Hematopoietic multipotent progenitor cell (in vitro differentiated cells): ENCODE data around the gene MRGPRE. TPM values are rescaled to one million over a fixed set of nuclear protein-coding genes. Genes with fewer than 3 reads are reported as not detected.

ENCODE experiments used
- DNase-seq, 3 donors: peaks; one replicate each; pipeline ENCODE4 v3.0.0-alpha.2; 2011 to 2015; ENCODE audit warnings: low read depth in 2 of 3, low spot score in 2 of 3
- total RNA-seq: library from RNA; depleted of rRNA; stranded (reverse); fragments of >200 nt; gene quantifications from one replicate; pipeline ENCODE4 v1.2.3, GENCODE V29; 2012

The MRGPRE gene
- total RNA-seq, 1 donor: not detected

GRCh38 chr11:3216027-3216525, 16.1 kb downstream of the MRGPRE start:
- DNase-seq: no peak

GRCh38 chr11:3215346-3216026, 16.7 kb downstream of the MRGPRE start:
- no peak for DNase-seq

GRCh38 chr11:3214420-3214699, 17.9 kb downstream of the MRGPRE start:
- no peak for DNase-seq

GRCh38 chr11:3213659-3214419, 18.4 kb downstream of the MRGPRE start:
- DNase-seq: no peak

DNA sequence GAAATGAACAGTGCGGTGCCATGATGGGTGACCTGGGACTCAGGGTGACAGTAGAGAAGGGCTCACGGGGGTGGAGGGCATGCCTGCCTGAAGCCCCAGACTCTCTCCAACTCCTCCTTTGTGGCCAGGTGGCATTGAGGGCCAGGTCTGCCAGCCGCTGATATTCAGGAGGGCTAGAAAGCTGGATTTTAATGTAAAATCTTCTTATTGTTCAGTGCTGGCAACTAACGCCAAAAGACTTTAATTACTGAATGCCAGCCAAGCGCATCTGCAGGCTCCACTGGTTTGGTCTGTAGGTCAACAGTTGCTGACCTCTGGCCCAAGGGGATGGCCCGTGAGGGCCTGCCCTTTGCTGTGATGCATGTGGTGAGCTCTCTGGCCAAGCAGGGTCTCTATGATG, 23.9 kb downstream of the MRGPRE start:
- no peak for DNase-seq

DNA sequence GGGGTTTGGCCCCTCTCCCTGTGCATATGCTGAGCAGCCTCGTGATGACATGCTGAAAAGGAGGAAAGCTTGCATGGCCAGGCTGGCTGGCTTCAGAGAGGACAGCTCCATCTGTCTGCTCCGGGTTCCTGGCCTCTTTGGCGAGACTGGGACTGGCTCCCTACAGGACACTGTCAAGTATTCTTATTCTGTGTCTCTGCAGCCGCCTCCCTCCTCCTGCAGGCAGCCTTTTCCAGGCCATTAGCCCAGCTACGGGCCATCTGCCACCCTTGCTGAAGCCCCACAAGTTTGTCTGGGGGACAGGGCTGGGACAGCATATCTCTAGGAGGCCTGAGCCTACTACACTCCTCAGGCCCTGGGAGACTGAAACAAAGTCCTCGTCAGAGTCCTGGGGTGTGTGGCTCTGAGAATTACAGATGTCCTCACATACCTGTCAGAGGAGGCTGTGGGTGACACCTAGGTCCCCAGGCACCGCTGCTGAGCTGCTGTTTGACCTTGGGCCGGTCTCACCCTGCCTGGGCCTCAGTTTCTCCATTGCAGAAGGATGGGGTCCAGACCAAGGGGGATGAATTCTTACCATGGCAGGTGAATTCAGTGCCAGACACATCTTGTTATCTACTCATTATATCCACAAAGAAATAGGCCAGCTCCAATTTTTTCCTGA, 24.6 kb downstream of the MRGPRE start:
- no peak for DNase-seq

GRCh38 chr11:3206922-3207204, 25.4 kb downstream of the MRGPRE start:
- DNase-seq: no peak

DNA sequence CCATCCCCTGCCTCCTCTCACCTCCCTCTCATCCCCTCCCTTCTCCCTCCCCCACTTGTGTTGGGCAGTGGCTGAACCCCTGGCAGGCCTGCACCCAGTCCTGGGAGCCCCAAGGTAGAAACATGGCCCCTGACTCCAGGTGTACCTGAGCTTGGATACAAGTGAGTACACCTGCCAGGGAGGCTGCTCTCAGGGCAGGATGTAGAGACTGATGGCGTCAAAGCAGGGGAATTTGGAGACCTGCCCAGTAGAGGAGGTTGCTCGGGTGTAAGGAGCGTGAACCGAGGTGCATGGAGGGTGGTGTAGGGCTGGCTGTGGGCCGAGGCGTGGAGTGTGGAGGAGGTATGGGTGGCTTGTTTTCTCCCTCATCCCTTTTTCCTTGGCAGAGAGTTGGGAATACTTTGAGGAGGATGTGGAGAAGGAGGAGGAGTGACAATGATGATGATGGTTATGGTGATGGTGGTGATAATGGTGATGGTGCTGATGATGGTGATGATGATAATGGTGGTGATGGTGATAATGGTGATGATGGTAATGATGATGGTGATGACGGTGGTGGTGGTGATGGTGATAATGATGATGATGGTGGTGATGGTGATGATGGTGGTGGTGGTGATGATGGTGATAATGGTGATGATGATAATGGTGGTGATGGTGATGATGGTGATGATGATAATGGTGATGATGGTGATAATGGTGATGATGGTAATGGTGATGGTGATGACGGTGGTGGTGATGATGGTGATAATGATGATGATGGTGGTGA, 25.9 kb downstream of the MRGPRE start:
- DNase-seq: no peak

DNA sequence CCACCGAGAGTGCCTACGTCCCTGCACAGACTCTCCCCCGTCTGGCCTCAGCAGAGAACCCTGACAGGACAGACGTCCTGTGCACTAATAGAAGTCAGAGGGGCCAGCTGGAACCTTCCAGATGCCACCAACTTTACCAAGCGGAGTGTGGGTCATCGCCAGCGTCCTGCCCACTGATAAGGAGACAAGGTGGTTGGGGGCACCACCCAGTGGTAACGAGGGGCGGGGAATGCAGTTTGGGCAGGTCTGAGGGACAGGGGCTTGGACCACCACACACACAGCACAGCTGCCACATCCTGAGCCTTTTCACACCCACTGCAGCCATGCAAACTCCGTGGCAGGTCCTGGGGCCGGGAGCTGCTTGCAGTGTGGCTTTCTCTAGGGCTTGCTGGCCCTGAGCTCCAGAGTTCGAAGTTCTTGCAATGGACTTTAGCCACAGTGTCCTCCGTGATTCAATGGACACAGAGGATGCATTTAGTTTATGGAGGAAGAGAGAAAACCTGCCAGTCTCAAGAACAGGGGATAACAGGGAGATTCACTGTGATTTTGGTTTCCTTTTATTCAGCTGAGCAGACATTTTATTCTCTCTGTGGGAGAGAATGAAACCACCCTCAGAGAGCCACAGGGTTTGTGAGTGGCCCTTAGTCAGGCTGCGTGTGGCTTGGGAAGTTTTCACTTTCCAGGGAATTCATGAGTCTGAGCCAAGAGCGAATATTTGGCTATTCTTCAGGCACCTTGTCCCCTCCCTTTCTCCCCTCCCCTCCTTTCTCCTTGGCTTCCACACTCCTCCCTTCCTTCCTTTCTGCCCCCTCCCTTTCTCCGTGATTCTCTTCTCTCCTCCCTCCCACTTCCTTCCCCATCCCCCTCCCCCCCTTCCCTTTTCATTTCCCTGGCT, 26.7 kb downstream of the MRGPRE start:
- no peak for DNase-seq

DNA sequence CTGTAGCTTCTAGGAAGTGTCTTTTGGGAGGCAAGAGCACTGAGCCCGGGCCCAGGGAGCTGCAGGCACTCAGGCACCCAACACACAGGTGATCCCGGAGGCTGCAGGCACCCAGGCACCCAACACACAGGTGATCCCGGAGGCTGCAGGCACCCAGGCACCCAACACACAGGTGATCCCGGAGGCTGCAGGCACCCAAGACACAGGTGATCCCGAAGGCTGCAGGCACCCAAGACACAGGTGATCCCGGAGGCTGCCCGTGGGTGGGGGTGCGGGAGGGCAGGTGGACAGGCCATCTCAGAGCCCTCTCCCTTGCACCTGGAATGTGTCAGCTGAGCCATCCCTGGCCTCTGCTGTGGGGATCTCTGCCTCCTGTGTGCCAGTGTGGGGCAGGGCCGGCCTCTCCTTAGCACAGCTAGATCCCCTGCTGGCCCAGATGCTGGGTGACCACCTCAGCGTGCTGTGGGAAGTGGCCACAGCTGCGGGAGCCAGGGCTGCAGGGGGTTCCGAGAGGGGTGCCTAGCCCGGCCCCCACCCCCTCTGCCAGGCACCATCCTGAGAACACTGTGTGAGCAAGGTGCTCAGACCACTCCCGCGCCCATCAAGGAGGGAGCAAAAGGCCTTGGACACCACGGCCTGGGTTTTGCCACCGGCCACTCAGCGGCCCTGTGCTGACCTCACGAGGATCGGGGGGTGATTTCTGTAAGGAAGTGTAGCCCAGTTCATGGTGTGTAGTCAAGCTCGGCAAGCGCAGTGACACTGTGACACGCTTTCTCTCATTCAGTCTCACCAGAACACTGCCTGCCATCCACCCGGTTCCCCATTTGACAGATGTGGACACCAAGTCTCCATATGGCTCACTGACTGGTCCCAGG, 27.8 kb downstream of the MRGPRE start:
- DNase-seq: no peak

GRCh38 chr11:3203221-3204043, 28.8 kb downstream of the MRGPRE start:
- DNase-seq: peak in 1 of 3 donors; percentile 23

DNA sequence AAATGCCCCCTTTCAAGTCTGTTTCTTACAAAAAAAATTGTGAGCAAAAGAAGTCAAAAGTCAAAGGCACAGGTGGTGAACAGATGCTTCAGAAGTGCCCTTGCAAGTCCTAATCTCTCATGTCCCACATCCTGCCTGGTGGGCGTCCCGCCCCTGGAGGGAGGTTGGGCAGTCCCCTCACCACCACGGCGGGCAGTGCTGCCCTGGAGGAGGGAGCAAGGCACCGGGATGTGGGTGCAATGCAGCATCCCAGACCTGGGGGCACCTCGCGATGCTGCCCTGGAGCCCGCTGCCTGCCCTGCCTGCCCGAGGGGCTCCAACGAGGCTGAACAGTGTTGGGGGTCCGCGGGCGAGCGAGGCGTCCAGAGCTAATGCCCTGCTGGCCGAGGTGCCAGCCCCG, 29.5 kb downstream of the MRGPRE start:
- peak in 2 of 3 donors; percentile 60 to 85 for DNase-seq

GRCh38 chr11:3202305-3202704, 29.9 kb downstream of the MRGPRE start:
- no peak for DNase-seq

DNA sequence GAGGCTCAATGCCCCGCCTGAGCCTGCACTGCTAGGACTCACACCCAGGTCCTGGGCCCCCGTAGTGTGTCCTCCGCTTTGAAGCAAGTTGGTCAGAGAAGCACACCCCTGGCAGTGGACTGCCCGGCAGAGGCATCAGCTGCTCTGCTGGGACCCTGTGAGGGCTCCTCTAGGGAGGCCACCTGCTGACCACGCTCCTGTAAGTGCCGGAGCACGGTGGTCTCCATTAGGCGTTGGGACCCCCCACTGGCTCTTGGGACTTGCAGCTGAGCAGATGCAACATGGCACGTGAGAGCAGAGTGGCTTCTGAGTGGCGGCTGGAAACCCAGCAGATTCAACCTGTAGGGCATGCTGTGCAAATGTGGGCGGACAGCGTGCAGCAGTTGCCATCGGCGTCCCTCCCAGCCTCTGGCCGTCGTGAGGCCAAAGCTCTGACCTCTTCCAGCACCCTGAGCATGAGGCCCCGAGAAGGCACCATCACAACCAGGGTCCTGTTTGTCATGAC, 30.5 kb downstream of the MRGPRE start:
- no peak for DNase-seq

GRCh38 chr11:3201112-3201581, 31.1 kb downstream of the MRGPRE start:
- DNase-seq: no peak

DNA sequence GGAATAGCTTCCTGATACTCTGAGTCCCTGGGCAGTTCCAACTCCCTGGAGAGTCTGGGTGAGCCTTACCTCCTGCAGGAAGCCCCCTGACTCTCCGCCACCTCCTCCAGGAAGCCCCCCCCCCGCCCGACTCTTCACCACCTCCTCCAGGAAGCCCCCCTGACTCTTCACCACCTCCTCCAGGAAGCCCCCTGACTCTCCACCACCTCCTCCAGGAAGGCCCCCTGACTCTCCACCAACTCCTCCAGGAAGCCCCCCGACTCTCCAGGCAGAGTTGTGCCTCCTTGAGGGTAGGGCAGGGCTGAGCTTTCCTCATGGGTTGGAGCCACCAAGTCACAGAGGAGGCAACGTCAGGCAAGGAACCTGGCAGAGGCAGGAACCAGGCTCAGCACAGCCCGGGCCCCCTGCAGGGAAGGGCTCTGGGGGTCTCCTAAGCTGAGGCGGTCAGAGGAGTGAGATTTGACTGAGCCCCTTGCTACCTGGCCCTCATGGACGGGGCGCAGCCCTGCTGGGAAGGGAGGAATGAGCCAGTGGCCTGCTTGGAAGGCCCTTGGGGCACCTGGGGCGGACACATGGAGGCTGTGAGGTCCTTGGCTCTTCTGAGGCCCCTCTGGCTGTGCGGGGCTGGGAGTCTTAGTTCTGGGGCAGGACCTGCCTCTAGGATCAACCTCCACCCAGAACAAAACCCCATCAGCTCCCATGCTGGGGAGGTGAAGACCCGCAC, 31.7 kb downstream of the MRGPRE start:
- no peak for DNase-seq

GRCh38 chr11:3199537-3200295, 32.5 kb downstream of the MRGPRE start:
- no peak for DNase-seq
